Lower leg skin (tissue), 3 donors: ENCODE data around the gene RBFOX2.

ENCODE experiments used
- POLR2A ChIP-seq, 2 donors: fragments of 450-650 bp; IDR thresholded peaks; one replicate each; pipeline ENCODE4 v1.6.1; 2016 to 2017; ENCODE audit warnings: antibody characterized with exemption in 2 of 2, mild to moderate bottlenecking in 1 of 2, moderate library complexity in 1 of 2
- TF ChIP-seq, protein P1 (sequence below), 3 donors: fragments of 450-650 bp; IDR thresholded peaks; one replicate each; pipeline ENCODE4 v1.5.1; 2016; ENCODE audit warnings: antibody characterized with exemption in 3 of 3, mild to moderate bottlenecking in 3 of 3, moderate library complexity in 2 of 3

DNA sequence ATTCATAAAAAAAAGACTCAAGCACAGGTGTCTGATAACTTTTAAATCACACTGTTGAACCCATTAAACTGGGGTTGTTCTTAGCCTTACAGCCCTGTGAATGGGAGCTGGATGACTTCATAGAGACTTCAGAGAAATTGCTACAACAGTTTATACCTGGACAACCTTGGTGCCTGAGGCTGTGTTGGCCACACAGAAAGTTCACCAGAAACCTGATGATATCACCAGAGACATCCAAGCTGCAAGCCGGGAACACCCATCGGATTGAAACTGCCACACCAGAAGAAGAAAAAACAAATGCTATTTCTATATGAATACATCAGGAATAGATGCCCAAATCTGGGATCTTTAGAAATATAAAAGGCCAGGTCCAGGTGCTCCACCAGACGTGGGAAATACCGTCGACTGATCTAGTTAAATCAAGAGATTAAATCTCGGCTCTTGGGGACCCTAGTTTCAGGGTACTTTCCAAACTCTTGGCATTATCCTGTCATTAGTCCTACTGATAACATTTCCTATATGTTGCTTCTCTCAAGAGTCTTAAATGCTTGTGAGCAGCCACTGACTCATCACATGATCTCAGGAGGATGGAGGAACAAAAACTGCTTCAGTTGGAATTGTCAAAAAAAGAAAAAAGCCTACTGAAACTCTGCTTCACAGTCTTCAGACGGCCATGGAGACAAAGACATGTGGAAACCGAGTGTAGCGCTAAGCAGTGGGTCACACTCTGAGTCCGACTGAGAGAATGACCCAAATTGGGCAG lies 339.5 kb downstream of the RBFOX2 start:
- TF ChIP-seq, protein P1, sequence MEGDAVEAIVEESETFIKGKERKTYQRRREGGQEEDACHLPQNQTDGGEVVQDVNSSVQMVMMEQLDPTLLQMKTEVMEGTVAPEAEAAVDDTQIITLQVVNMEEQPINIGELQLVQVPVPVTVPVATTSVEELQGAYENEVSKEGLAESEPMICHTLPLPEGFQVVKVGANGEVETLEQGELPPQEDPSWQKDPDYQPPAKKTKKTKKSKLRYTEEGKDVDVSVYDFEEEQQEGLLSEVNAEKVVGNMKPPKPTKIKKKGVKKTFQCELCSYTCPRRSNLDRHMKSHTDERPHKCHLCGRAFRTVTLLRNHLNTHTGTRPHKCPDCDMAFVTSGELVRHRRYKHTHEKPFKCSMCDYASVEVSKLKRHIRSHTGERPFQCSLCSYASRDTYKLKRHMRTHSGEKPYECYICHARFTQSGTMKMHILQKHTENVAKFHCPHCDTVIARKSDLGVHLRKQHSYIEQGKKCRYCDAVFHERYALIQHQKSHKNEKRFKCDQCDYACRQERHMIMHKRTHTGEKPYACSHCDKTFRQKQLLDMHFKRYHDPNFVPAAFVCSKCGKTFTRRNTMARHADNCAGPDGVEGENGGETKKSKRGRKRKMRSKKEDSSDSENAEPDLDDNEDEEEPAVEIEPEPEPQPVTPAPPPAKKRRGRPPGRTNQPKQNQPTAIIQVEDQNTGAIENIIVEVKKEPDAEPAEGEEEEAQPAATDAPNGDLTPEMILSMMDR (IDR thresholded peaks at IDR 0.05): no peak
- no peak for TF ChIP-seq POLR2A (IDR thresholded peaks at IDR 0.05)
